ENCODE results near the gene APOBEC3G. TPM values are rescaled to one million over a fixed set of nuclear protein-coding genes. Genes with fewer than 3 reads are reported as not detected.
A peak's percentile ranks its signal among the peaks of the same experiment; 100 is the strongest.
"Not testable (repeated sequence)": the region's sequence is repeated elsewhere in the genome, so short reads cannot be mapped to it uniquely, and the experiment has no call there.

The APOBEC3G gene
- polyA plus RNA-seq (2013, experiment 1 of 2): 5.5 TPM
- 6.3 TPM for polyA plus RNA-seq (2013, experiment 2 of 2)

DNA sequence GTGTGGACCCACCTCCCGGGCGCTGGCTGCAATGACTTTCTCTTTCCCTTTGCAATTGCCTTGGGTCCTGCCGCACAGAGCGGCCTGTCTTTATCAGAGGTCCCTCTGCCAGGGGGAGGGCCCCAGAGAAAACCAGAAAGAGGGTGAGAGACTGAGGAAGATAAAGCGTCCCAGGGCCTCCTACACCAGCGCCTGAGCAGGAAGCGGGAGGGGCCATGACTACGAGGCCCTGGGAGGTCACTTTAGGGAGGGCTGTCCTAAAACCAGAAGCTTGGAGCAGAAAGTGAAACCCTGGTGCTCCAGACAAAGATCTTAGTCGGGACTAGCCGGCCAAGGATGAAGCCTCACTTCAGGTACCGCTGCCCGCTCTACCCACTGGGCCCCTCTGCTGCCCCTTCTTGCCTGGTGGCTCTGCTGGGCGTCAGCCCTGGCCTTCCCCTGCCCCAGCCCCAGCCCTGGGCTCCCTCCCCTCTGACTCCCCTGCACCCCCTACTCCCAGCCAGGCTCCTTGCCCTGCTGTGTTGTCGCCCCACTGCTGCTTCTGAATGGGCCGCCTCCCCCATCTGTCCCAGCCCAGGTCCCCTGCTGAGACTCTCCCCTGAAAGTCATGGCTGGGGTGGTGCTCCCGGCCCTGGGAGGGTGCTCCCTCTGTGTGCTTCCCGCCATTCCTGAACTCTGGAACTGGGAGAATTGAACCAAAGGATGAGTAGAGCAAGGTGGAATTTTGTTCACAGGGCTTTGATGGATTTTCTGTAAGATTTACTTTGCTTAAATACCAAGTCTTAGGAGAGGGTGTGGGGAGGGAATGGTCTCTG lies at the start of gene APOBEC3G:
Gene APOBEC3G, plus strand, starts transcription at position 250 of the 815 bp plus-strand sequence. Its CDS starts 87 bp downstream, at position 337.
- H3K36me3 ChIP-seq (ENCODE audit: control insufficient read depth, insufficient read depth, low read length); H3K9me3 ChIP-seq (ENCODE audit: control insufficient read depth, low read length); H3K27ac ChIP-seq (ENCODE audit: low read depth, low read length, severe bottlenecking); H3K4me1 ChIP-seq (ENCODE audit: control insufficient read depth, insufficient read depth, low read length, poor library complexity, severe bottlenecking): not testable (repeated sequence)
- WGBS, 2 experiments (ENCODE audit: insufficient coverage in 2 of 2): 31 to 51% methylated on average over 9 to 13 of the region's 17 CpGs
- H3K4me3 ChIP-seq (ENCODE audit: extremely low read depth, insufficient read depth, low read length, poor library complexity, severe bottlenecking): peak within 1 kb of the TSS; percentile 14

DNA sequence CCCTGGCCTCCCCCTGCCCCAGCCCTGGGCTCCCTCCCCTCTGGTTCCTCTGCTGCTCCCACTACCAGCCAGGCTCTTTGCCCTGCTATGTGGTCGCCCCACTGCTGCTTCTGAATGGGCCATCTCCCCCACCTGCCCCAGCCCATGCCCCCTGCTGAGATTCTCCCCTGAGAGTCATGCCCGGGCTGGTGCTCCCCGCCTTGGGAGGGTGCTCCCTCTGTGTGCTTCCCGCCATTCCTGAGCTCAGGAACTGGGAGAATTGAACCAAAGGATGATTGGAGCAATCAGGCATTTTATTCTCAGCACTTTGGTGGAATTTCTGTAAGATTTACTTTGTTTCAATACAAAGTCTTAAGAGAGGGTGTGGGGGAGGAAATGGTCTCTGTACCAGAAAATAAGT lies 49.4 kb upstream of the APOBEC3G start:
- WGBS, 2 experiments (ENCODE audit: insufficient coverage in 2 of 2): 93 to 94% methylated on average over 2 to 4 of the region's 4 CpGs
- no peaks in the 10 kb centered on the region for H3K9me3 ChIP-seq (ENCODE audit: control insufficient read depth, low read length)

DNA sequence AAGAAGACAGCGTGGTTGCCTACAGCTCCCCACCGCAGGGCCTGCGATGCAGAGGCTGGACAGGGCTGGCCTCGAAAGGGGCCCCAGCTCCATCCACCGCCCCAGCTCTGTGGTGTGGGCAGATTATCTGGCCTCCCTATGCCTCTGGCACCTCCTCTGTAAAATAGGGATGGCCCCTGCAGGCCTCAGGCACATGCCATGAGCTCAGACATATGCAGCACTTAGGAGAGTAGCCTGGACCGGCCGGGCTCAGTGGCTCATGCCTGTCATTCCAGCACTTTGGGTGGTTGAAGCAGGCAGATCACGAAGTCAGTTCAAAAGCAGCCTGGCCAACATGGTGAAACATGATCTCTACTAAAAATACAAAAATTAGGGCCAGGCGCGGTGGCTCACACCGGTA lies 48.8 kb upstream of the APOBEC3G start:
- H3K9me3 ChIP-seq (ENCODE audit: control insufficient read depth, low read length): no peaks in the 10 kb centered on the region
- no peaks in the 10 kb centered on the region for H3K4me1 ChIP-seq (ENCODE audit: control insufficient read depth, insufficient read depth, low read length, poor library complexity, severe bottlenecking)
- no peak overlapping the region for H3K27ac ChIP-seq (ENCODE audit: low read depth, low read length, severe bottlenecking)
- 93 to 94% methylated on average over 8 to 9 of the region's 11 CpGs for WGBS, 2 experiments (ENCODE audit: insufficient coverage in 2 of 2)
- H3K4me3 ChIP-seq (ENCODE audit: extremely low read depth, insufficient read depth, low read length, poor library complexity, severe bottlenecking): no peak overlapping the region
- H3K36me3 ChIP-seq (ENCODE audit: control insufficient read depth, insufficient read depth, low read length): no peaks in the 10 kb centered on the region

More for the DNA sequence above, 49.4 kb upstream of the APOBEC3G start:
- no peaks in the 10 kb centered on the region for H3K4me1 ChIP-seq (ENCODE audit: control insufficient read depth, insufficient read depth, low read length, poor library complexity, severe bottlenecking)
- H3K36me3 ChIP-seq (ENCODE audit: control insufficient read depth, insufficient read depth, low read length): no peaks in the 10 kb centered on the region
- H3K27ac ChIP-seq (ENCODE audit: low read depth, low read length, severe bottlenecking): no peak overlapping the region
- H3K4me3 ChIP-seq (ENCODE audit: extremely low read depth, insufficient read depth, low read length, poor library complexity, severe bottlenecking): no peak overlapping the region

DNA sequence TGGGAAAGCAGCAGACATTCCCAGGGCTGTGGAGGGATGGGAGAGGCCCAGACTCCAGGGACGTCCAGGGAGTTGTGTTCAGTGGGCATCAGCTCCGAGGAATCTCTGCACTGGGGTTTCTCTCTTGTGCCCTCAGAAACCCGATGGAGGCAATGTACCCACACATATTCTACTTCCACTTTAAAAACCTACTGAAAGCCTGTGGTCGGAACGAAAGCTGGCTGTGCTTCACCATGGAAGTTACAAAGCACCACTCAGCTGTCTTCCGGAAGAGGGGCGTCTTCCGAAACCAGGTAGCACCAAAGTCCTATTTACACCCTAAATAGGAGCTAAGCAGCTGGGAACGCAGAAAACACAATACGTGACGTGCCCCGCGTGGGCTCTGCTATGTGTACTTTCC lies 47.8 kb upstream of the APOBEC3G start:
- no peak overlapping the region for H3K27ac ChIP-seq (ENCODE audit: low read depth, low read length, severe bottlenecking)
- 92 to 94% methylated on average over 10 to 11 of the region's 13 CpGs for WGBS, 2 experiments (ENCODE audit: insufficient coverage in 2 of 2)
- H3K4me1 ChIP-seq (ENCODE audit: control insufficient read depth, insufficient read depth, low read length, poor library complexity, severe bottlenecking): no peaks in the 10 kb centered on the region
- H3K36me3 ChIP-seq (ENCODE audit: control insufficient read depth, insufficient read depth, low read length): no peaks in the 10 kb centered on the region
- no peak overlapping the region for H3K4me3 ChIP-seq (ENCODE audit: extremely low read depth, insufficient read depth, low read length, poor library complexity, severe bottlenecking)
- H3K9me3 ChIP-seq (ENCODE audit: control insufficient read depth, low read length): no peaks in the 10 kb centered on the region

DNA sequence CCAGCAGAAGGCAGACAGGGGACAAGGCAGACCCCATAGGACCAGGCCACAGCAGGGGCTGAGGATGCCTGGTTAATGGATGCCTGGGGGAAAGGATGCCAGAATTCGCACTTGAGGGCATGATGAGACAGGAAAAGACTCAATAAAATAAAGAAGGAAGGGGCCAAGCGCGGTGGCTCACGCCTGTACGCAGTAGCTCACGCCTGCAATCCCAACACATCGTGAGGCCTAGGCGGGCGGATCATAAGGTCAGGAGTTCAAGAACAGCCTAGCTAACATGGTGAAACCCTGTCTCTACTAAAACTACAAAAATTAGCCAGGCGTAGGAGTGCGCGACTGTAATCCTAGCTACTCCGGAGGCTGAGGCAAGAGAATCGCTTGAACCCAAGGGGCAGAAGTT lies 46.4 kb upstream of the APOBEC3G start:
- Histone ChIP-seq H3K27ac (ENCODE audit: low read depth, low read length, severe bottlenecking) (no peak overlapping the region), H3K9me3 (ENCODE audit: control insufficient read depth, low read length) (no peaks in the 10 kb centered on the region), H3K4me1 (ENCODE audit: control insufficient read depth, insufficient read depth, low read length, poor library complexity, severe bottlenecking) (no peaks in the 10 kb centered on the region), H3K4me3 (ENCODE audit: extremely low read depth, insufficient read depth, low read length, poor library complexity, severe bottlenecking) (no peak overlapping the region), H3K36me3 (ENCODE audit: control insufficient read depth, insufficient read depth, low read length) (no peaks in the 10 kb centered on the region)
- WGBS, 2 experiments (ENCODE audit: insufficient coverage in 2 of 2): 89 to 94% methylated on average over 13 to 14 of the region's 14 CpGs

DNA sequence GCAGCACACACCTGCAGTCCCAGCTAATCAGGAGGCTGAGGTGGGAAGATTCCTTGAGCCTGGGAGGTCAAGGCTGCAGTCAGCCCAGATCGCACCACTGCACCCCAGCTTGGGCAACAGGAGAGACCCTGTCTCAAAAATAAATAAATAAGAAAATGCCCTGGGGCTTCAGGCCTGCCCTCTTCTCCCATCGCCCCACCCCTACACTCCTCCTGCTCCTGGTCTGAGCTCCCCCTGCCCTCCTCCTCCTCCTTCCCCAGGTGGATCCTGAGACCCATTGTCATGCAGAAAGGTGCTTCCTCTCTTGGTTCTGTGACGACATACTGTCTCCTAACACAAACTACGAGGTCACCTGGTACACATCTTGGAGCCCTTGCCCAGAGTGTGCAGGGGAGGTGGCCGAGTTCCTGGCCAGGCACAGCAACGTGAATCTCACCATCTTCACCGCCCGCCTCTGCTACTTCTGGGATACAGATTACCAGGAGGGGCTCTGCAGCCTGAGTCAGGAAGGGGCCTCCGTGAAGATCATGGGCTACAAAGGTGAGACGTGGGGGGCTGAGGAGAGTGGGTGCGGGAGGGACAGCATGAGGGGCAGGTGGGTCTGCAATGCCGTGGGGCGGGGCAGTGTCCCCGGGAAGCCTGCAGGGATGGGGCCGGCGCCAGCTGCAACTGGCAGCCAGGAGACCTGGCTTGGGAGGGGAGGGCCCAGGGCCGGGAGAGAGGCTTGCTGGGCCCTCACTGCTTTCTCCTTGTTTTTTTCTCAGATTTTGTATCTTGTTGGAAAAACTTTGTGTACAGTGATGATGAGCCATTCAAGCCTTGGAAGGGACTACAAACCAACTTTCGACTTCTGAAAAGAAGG lies 45.4 kb upstream of the APOBEC3G start:
- not testable (repeated sequence) for H3K27ac ChIP-seq (ENCODE audit: low read depth, low read length, severe bottlenecking); H3K4me3 ChIP-seq (ENCODE audit: extremely low read depth, insufficient read depth, low read length, poor library complexity, severe bottlenecking); H3K4me1 ChIP-seq (ENCODE audit: control insufficient read depth, insufficient read depth, low read length, poor library complexity, severe bottlenecking); H3K36me3 ChIP-seq (ENCODE audit: control insufficient read depth, insufficient read depth, low read length); H3K9me3 ChIP-seq (ENCODE audit: control insufficient read depth, low read length)
- WGBS, 2 experiments (ENCODE audit: insufficient coverage in 2 of 2): 52 to 61% methylated on average over 7 to 10 of the region's 18 CpGs

DNA sequence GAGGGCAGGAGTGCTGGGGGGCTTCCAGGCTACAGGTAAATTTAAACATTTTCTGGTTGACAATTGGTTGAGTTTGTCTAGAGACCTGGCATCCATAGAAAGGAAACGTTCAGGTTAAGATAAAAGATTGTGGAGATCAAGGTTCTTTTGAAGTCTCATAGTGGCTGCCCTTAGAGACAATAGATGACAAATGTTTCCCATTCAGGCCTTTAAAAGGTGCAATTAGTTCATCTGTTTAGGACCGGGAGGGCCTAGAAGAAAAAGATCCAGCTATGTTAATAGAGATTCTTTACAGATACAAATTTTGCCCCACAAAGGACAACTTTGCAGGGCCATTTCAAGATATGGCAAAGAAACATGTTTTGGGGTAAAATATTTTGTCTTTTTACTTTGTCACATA lies 40.0 kb upstream of the APOBEC3G start:
- H3K4me3 ChIP-seq (ENCODE audit: extremely low read depth, insufficient read depth, low read length, poor library complexity, severe bottlenecking); H3K4me1 ChIP-seq (ENCODE audit: control insufficient read depth, insufficient read depth, low read length, poor library complexity, severe bottlenecking); H3K9me3 ChIP-seq (ENCODE audit: control insufficient read depth, low read length); H3K36me3 ChIP-seq (ENCODE audit: control insufficient read depth, insufficient read depth, low read length); H3K27ac ChIP-seq (ENCODE audit: low read depth, low read length, severe bottlenecking): not testable (repeated sequence)
- 18 to 38% methylated on average over 1 of the region's 2 CpGs for WGBS, 2 experiments (ENCODE audit: insufficient coverage in 2 of 2)

DNA sequence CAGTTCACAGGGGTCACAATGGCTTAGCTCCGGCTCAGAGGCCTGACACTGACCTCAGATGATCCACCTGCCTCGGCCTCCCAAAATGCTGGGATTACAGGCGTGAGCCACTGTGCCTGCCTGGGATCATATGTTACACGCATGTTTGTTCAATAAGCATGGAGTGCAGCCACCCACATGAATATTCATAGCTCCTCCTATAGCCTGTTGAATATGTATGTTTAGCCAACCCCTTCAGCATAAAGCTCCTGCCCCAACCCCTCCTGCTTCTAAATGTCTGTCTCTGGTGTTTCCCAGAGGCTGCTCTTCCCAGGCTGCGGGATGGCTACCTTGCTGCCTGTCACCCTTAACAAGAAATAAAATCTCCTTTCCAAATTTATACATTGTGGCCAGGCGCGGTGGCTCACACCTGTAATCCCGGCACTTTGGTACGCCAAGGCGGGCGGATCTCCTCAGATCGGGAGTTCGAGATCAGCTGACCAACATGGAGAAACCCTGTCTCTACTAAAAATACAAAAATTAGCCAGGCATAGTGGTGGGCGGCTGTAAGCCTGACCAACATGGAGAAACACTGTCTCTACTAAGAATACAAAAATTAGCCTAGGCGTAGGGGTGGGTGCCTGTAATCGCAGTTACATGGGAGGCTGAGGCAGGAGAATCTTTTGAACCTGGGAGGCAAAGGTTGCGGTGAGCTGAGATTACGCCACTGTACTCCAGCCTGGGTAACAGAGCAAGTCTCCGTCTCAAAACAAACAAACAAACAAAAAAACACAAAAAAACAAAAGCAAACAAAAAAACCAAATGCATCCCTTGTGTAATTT lies 37.6 kb upstream of the APOBEC3G start:
- peak overlapping the region; percentile 16 for H3K4me3 ChIP-seq (ENCODE audit: extremely low read depth, insufficient read depth, low read length, poor library complexity, severe bottlenecking)
- 86 to 88% methylated on average over 14 to 15 of the region's 19 CpGs for WGBS, 2 experiments (ENCODE audit: insufficient coverage in 2 of 2)
- H3K27ac ChIP-seq (ENCODE audit: low read depth, low read length, severe bottlenecking): peak overlapping the region; percentile 10
- peaks cover 3% of the 10 kb centered on the region for H3K4me1 ChIP-seq (ENCODE audit: control insufficient read depth, insufficient read depth, low read length, poor library complexity, severe bottlenecking)
- no peaks in the 10 kb centered on the region for H3K9me3 ChIP-seq (ENCODE audit: control insufficient read depth, low read length)
- no peaks in the 10 kb centered on the region for H3K36me3 ChIP-seq (ENCODE audit: control insufficient read depth, insufficient read depth, low read length)

DNA sequence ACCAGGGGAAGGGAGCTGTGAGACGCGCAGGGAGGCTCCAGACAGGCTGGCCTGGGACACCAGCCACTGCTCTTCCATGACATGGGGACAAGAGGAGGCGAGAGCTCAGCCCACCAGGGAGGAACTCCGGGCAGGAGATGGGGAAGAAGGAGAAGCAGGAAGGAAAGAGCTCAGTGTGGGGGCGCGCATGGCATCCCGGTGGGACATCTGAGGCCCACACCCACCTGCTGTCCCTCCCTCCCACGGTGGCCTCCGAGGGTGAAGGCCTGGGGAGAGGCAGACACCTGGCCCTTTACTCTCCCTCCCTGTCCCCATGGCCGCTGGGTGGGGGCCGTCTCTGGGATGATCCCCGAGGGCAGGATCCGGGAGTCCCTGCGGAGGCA lies 36.9 kb upstream of the APOBEC3G start:
- H3K36me3 ChIP-seq (ENCODE audit: control insufficient read depth, insufficient read depth, low read length); H3K4me1 ChIP-seq (ENCODE audit: control insufficient read depth, insufficient read depth, low read length, poor library complexity, severe bottlenecking); H3K9me3 ChIP-seq (ENCODE audit: control insufficient read depth, low read length): not testable (repeated sequence)
- WGBS, 2 experiments (ENCODE audit: insufficient coverage in 2 of 2): 27 to 76% methylated on average over 2 to 3 of the region's 14 CpGs
- Histone ChIP-seq H3K4me3 (ENCODE audit: extremely low read depth, insufficient read depth, low read length, poor library complexity, severe bottlenecking) (peak overlapping the region; percentile 16), H3K27ac (ENCODE audit: low read depth, low read length, severe bottlenecking) (peak overlapping the region; percentile 10)

DNA sequence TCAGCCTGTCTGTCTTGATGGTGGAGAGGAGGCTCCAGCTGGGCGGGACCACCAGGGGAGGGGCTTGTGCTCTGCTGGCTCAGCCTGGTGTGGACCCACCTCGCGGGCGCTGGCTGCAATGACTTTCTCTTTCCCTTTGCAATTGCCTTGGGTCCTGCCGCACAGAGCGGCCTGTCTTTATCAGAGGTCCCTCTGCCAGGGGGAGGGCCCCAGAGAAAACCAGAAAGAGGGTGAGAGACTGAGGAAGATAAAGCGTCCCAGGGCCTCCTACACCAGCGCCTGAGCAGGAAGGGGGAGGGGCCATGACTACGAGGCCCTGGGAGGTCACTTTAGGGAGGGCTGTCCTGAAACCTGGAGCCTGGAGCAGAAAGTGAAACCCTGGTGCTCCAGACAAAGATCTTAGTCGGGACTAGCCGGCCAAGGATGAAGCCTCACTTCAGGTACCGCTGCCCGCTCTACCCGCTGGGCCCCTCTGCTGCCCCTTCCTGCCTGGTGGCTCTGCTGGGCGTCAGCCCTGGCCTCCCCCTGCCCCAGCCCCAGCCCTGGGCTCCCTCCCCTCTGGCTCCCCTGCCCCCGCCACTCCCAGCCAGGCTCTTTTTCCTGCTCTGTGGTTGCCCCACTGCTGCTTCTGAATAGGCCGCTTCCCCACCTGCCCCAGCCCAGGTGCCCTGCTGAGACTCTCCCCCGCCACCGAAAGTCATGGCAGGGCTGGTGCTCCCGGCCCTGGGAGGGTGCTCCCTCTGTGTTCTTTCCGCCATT lies 36.4 kb upstream of the APOBEC3G start, which contains the start of gene APOBEC3F:
Gene APOBEC3F, plus strand, starts transcription at position 327 of the 759 bp plus-strand sequence. Its CDS starts 97 bp downstream, at position 424.
- H3K4me1 ChIP-seq (ENCODE audit: control insufficient read depth, insufficient read depth, low read length, poor library complexity, severe bottlenecking); H3K9me3 ChIP-seq (ENCODE audit: control insufficient read depth, low read length); H3K36me3 ChIP-seq (ENCODE audit: control insufficient read depth, insufficient read depth, low read length): not testable (repeated sequence)
- WGBS, 2 experiments (ENCODE audit: insufficient coverage in 2 of 2): 3 to 6% methylated on average over 10 to 12 of the region's 21 CpGs
- H3K4me3 ChIP-seq (ENCODE audit: extremely low read depth, insufficient read depth, low read length, poor library complexity, severe bottlenecking): peak within 1 kb of the TSS; percentile 53
- peak within 1 kb of the TSS; percentile 64 for H3K27ac ChIP-seq (ENCODE audit: low read depth, low read length, severe bottlenecking)

Data from mesodermal cell (in vitro differentiated cells).